Measurements from ENCODE around the gene TAF1C.

- TF ChIP-seq CTCF (conservative IDR thresholded peaks at IDR 0.05 in 1 of 2, IDR thresholded peaks at IDR 0.05 in 1 of 2; ENCODE audit: extremely low read depth in 1 of 2, insufficient read depth in 1 of 2, low read depth in 1 of 2, low read length in 2 of 2): no peak
- TF ChIP-seq EZH2 (IDR thresholded peaks at IDR 0.05; ENCODE audit: borderline replicate concordance, low read length): no peak
These were observed 41.5 kb upstream of the TAF1C start for GRCh38 chr16:84228256-84228838.
